GM18951 (cell line): ENCODE measurements around the gene KLK12.

Experiments used
- POLR2A ChIP-seq: IDR thresholded peaks from 4 replicates; pipeline ENCODE4 v1.6.1; 2011; ENCODE audit warnings: mild to moderate bottlenecking; ENCODE audit not compliant: insufficient read length, insufficient read depth; ENCODE audit errors: extremely low read depth
- in situ Hi-C: fragments of 300-500 bp; cut with MboI; formaldehyde crosslinking; loops from one replicate; pipeline ENCODE4 v1.12.0; 2022; ENCODE audit warnings: low sequenced_read_pairs, mixed read lengths, inconsistent platforms; ENCODE audit not compliant: unreplicated experiment

Gene KLK12

DNA sequence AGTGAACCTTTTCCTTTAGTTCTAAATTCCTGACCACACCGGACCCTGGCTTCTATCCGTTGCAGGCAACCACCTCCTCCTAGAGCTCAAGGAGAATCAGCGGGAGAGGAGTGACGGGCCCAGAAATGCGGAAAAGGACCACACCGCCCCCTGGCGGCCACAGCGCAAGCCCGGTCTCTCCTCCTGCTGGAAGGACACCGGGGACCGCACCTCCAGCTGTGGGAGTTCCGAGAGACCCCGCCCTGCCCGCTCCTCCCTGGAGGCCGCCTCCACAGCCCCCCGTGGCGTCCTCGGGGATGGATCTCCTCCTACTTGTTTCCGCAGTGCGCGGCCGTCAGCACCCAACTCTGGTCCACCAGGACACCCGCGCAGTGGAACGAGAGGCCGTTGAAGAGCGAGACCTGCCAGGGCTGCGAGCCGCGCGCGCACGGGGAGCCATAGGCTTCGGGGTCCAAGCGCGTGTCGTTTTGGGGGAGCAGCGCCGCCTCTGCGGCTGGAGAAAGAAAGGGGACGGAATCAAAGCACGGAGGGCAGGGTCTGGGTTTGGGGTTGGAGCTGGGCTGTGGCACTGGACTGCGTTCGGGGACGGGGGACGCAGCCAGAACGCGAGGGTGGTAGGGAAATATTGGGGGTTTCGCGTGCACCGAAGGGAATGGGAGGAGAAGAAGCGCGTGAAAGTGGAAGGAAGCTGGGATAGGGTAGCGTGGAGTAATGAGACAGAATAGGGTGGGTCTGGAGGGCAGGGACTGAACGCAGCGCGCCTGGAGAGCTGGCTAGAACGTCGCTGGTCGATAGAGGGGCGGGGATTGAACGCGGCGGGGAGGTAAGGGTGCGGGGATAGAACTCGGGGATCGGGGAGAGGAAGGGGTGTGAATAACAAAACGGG, 17.8 kb downstream of the KLK12 start:
- TF ChIP-seq POLR2A, result no peak
- in situ Hi-C loops, result no loop called here

DNA sequence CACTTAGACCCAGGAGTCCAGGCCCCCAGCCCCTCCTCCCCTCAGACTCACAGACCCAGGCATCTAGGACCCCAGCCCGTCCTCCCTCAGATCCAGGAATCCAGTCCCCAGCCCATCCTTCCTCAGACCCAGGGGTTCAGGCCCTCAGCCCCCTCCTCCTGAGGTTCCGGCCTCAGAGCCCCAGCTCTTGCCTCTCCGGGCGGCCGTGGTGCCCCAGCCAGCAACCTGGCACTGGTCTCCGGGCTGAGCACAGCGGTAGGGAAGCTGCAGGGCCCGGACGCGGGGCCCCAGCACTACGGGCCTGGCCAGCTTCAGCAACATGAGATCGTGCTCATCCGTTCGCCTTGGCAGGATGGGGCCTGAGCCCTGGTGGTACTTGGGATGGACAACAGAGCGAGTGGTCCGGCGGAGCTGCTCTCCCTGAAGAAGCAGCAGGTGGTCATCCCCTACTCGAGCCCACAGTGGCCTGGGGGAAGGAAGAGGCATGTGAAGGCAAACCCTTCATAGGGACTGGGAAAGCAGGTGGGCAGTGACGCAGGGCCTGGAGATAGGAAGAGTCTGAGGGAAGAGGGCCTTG, 19.0 kb downstream of the KLK12 start:
- in situ Hi-C loops, result no loop called here
- TF ChIP-seq POLR2A, result no peak

- no peak for TF ChIP-seq POLR2A
- in situ Hi-C loops, result no loop called here
These were observed 20.6 kb downstream of the KLK12 start for GRCh38 chr19:51014242-51014641.

DNA sequence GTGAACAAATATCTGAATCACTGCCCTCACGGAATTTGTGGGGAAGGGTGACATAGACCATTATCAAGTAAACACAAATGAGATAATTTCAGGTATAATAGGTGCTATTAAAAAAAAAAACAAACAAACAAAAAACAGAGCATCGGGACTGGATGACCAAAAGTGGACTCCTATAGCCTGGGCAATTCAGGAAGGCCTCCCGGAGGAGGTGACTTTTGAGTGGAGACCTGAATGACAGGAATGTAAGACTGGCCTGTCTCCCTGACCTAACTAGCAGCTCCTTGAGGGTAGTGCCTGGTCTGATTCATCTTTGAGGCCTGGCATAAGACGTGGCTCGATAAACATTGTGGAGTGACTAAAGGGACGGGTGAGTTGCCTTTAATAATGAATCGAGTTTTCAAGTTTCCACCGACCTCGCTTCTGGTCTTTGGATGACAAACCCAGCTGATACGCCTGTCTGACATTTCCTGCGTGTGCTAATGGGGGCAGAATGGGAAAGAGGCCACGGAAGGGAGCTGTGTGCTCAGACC, 22.1 kb downstream of the KLK12 start:
- in situ Hi-C loops, result no loop called here
- TF ChIP-seq POLR2A, result no peak

GRCh38 chr19:51010066-51010795, 24.6 kb downstream of the KLK12 start:
- in situ Hi-C loops, result no loop called here
- TF ChIP-seq POLR2A, result no peak

DNA sequence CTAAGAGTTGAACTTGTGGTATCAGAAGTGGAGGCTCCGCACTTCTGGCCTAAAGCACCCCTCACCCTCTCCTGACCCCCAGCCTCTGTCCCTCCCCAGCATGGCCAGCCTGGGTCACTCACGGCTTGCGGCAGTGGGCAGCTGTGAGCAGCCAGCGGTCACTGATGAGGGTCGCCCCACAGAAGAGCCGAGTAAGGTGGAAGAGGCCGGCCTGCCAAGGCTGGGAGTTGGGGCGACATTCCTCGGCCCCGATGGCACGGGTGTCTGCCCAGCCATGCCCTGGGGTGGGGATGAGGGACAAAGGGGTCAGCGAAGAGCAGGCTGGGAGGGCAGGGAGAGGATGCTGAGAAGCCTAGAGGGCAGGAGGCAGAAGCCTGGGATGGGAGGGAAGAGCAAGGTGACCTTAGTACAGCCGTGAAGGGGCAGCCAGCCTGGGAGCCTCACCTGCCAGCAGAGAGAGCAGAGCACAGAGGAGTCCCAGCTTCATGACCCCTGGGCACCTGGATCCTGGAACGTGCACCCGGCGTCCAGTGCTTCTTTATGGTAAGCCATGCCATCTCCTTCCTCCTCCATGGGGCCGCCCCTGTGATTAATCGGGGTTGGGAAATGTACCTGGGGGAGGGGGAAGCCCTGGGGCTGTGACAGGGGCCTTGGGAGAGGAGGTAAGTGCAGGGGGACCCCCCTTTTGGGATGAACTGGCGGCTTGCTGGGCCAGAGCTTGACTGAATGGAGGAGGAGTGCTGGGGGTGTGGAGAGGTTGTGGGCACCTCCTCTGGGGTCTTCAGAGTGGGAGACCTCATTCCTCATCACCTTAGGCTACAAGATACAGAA, 25.5 kb downstream of the KLK12 start:
- in situ Hi-C loops, result no loop called here
- no peak for TF ChIP-seq POLR2A

DNA sequence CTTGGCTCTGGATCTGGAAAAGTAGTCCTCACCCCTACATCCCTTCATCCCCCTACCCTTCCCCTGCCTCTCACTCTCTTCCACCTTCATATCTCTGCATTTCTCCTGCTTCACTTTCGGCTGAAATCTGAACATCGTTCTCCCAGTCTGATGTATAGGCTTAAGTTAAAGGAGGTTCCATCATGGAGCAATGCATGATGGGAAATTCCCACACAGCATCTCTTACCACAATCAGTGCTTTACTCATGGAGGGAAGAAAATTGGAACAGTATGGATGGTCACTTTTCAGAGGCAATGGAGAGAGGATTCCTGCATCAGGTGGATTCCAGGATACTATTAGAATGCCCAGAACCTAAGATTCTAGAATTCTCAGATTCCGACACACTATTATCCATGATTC, 27.3 kb downstream of the KLK12 start:
- TF ChIP-seq POLR2A, result no peak
- in situ Hi-C loops, result no loop called here

GRCh38 chr19:51006406-51006805, 28.4 kb downstream of the KLK12 start:
- TF ChIP-seq POLR2A, result no peak
- in situ Hi-C loops, result no loop called here

- TF ChIP-seq POLR2A, result no peak
- in situ Hi-C loops, result no loop called here
These were observed 29.6 kb downstream of the KLK12 start for GRCh38 chr19:51005248-51005647.

DNA sequence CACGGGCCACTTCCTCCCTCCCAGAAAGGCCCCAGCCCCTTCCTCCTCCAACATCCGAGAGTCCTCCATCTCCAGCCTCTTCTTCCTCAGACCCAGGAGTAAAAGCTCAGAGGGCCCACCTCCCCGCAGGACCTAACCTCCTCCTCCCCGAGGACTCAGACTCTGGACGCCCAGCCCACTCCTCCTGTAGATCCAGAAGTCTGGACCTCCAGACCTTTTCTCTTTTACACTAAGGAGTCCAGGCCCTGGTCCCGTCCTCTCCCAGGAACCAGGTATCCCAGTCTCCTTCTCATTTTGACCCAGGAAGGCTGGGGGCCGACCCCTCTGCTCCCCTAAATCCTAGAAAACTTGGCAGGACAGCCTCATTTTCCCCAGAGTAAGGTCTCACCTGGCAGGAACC, 31.5 kb downstream of the KLK12 start:
- in situ Hi-C loops, result no loop called here
- no peak for TF ChIP-seq POLR2A

DNA sequence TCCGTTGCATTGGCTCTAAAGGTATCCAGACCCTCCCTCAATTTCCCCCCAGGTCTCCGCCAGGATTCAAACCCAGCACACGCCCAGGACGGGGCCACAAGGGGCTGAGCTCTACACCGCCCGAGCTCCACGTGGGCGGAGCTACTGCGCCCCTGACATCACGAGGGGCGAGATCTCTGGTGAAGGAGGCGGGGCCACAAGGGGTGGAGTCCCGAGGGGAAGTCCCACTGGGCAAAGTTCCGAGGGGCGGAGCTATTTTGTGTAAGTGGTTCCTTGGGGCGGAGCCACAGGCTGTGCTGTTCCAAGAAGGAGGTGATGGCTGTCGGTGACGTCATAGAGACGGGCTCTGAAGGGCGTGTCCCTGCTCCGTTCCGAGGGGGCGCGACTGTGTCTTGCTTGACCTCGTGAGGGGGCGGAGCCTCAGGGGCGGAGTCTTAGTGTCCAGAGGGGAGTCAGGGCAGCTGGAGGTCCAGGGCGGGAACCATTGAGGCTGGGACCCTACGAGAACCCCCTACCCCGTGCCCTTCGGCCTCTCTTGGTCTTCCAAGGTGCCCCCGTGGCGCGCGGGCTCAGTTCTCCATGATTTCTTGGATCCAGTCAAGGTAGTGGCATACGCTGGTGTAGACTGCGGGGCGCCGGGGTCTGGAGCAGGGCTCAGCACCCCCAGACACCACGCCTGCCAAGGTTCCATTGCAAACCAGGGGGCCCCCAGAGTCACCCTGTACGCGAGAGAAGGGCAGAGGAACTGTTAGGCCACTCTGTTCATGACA, 32.1 kb downstream of the KLK12 start:
- in situ Hi-C loops, result no loop called here
- TF ChIP-seq POLR2A, result no peak

GRCh38 chr19:51002089-51002532, 32.7 kb downstream of the KLK12 start:
- in situ Hi-C loops, result no loop called here
- TF ChIP-seq POLR2A, result no peak
